SK-N-MC (cell line): ENCODE data around the gene TMEM167B.

Experiments used
- EZH2 ChIP-seq: fragments of 200-600 bp; sonication (generic); IDR thresholded peaks from one replicate; pipeline ENCODE4 v1.6.1; 2017; ENCODE audit warnings: antibody characterized with exemption
- FOXP2 ChIP-seq: optimal IDR thresholded peaks from 2 replicates; pipeline ENCODE3; 2011; ENCODE audit warnings: mild to moderate bottlenecking, moderate library complexity; ENCODE audit not compliant: insufficient read depth; ENCODE audit errors: extremely low read length, control extremely low read depth
- POLR2AphosphoS5 ChIP-seq: IDR thresholded peaks from 2 replicates; pipeline ENCODE4 v1.6.1; 2012; ENCODE audit warnings: mild to moderate bottlenecking, low read depth, low read length, borderline replicate concordance

DNA sequence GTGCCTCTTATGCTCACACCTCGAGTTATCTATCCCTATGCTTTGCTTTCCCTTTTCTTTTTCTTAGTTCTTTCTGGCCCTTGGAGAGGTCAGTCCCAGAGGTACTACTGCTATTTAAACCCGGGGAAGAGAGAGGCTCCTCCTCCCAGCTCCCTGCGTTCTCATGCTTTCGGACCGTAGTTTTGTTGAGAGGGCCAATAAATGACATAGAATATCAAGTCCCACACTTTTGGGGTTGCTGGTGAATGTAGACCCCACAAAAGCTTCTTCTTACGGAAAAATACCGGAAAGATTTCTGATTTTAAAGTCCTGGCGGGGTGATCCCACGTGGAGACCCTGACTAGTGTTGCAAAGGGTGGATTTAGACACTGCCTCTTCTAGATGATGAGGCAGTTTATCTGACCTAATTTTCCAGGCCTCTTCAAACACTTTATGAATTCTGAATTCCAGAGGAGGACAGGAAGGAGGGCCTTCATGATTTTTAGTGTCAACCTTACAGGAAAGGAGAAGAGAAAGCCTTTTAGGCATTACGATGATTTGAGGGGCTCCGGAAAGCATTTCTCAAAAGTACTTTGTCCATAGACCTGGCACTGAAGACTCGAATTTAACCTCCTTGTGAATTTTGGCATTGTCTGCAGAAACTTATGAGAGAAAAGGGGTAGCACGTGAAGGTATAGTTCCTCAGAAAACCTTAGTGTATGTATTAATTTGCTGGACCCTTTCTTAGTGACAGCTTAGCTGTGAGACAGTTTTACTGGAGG is 694 bp downstream of the TMEM167B start:
- TF ChIP-seq EZH2 (no peak), POLR2AphosphoS5 (no peak), FOXP2 (no peak)
